Fibroblast of lung (primary cell): Measurements from ENCODE around the gene HRC. TPM values are rescaled to one million over a fixed set of nuclear protein-coding genes. Genes with fewer than 3 reads are reported as not detected.

Source experiments
- DNase-seq, 2 donors: peaks; one replicate each; pipeline versions ENCODE4 v3.0.0 to v3.0.0-alpha.2; 2010; ENCODE audit warnings: low read depth in 2 of 2
- H2AFZ ChIP-seq: 2 replicates; pipeline ENCODE4 v1.5.1; 2012; ENCODE audit warnings: low read length, control low read depth, inconsistent platforms
- H3K27ac ChIP-seq: 2 replicates; pipeline ENCODE4 v1.5.1; 2011; ENCODE audit warnings: low read length, control low read depth; ENCODE audit not compliant: insufficient read depth
- H3K27me3 ChIP-seq: 2 replicates; pipeline ENCODE4 v1.5.1; 2011; ENCODE audit warnings: mild to moderate bottlenecking, low read length; ENCODE audit not compliant: control insufficient read depth, insufficient read depth
- H3K36me3 ChIP-seq: 2 replicates; pipeline ENCODE4 v1.5.1; 2011; ENCODE audit warnings: low read length; ENCODE audit not compliant: control insufficient read depth, insufficient read depth
- H3K4me1 ChIP-seq: 2 replicates; pipeline ENCODE4 v1.5.1; 2011; ENCODE audit warnings: low read length; ENCODE audit not compliant: control insufficient read depth, insufficient read depth; ENCODE audit errors: extremely low read depth
- H3K4me2 ChIP-seq: 2 replicates; pipeline ENCODE4 v1.5.1; 2011; ENCODE audit warnings: low read length, control low read depth; ENCODE audit not compliant: insufficient read depth; ENCODE audit errors: extremely low read depth
- H3K4me3 ChIP-seq, 4 experiments: fragments of 200-600 bp in 1 of 4; sonication (generic) in 1 of 4; replicated peaks in 1 of 4; 2 replicates each; pipeline ENCODE4 v1.5.1; 2011 to 2016; ENCODE audit warnings: low read length in 4 of 4, low read depth in 3 of 4, mild to moderate bottlenecking in 3 of 4, control low read depth in 2 of 4, inconsistent platforms in 1 of 4, mixed read lengths in 1 of 4; ENCODE audit not compliant: insufficient read depth in 1 of 4; ENCODE audit errors: control extremely low read depth in 1 of 4
- H3K79me2 ChIP-seq: 2 replicates; pipeline ENCODE4 v1.5.1; 2012; ENCODE audit warnings: mild to moderate bottlenecking, low read length, inconsistent platforms; ENCODE audit not compliant: control insufficient read depth, insufficient read depth
- H3K9ac ChIP-seq: 2 replicates; pipeline ENCODE4 v1.5.1; 2011; ENCODE audit warnings: mild to moderate bottlenecking, low read length, control low read depth; ENCODE audit not compliant: insufficient read depth
- H3K9me3 ChIP-seq: 2 replicates; pipeline ENCODE4 v1.5.1; 2012; ENCODE audit warnings: low read depth, low read length; ENCODE audit not compliant: control insufficient read depth, insufficient read depth
- H4K20me1 ChIP-seq: 2 replicates; pipeline ENCODE4 v1.5.1; 2011; ENCODE audit warnings: low read length; ENCODE audit not compliant: control insufficient read depth, insufficient read depth; ENCODE audit errors: extremely low read depth
- CTCF ChIP-seq, 2 donors: IDR thresholded peaks in 1 of 2; conservative IDR thresholded peaks in 1 of 2; 1 replicate in 1 of 2; 2 replicates in 1 of 2; pipeline ENCODE4 v1.5.1; 2011 to 2012; ENCODE audit warnings: low read length in 2 of 2, control low read depth in 1 of 2, inconsistent platforms in 1 of 2, low read depth in 1 of 2, mild to moderate bottlenecking in 1 of 2
- EZH2 ChIP-seq: IDR thresholded peaks from 2 replicates; pipeline ENCODE4 v1.5.1; 2012; ENCODE audit warnings: low read length, control low read depth, mild to moderate bottlenecking; ENCODE audit errors: missing control alignments
- polyA plus RNA-seq, 2 donors: library from polyadenylated mRNA; depleted of rRNA in 1 of 2; stranded (reverse) in 1 of 2; unstranded in 1 of 2; fragments of >200 nt; gene quantifications; 2 replicates each; pipeline ENCODE4 v1.2.1, GENCODE V29; 2011 to 2012; ENCODE audit warnings: missing spikeins in 1 of 2
- total RNA-seq: library from RNA; depleted of rRNA; stranded (reverse); fragments of >200 nt; gene quantifications from 2 replicates; pipeline ENCODE4 v1.2.1, GENCODE V29; 2014

Gene HRC
- total and polyA plus RNA-seq, 2 donors (not counting 1 experiment from before 2014, with no cell fraction given): 0.16 TPM; not detected in 1

- H3K9ac ChIP-seq: no peak overlapping the region
- no peak overlapping the region for H3K27ac ChIP-seq
- no peaks in the 10 kb centered on the region for H3K4me1 ChIP-seq
- no peak for DNase-seq
- H3K79me2 ChIP-seq: no peaks in the 10 kb centered on the region
- no peaks in the 10 kb centered on the region for H3K9me3 ChIP-seq
- no peak overlapping the region for H3K4me3 ChIP-seq
- H4K20me1 ChIP-seq: no peaks in the 10 kb centered on the region
- no peak overlapping the region for H2AFZ ChIP-seq
- H3K36me3 ChIP-seq: peaks cover 8% of the 10 kb centered on the region
- TF ChIP-seq EZH2: no peak
- no peak for TF ChIP-seq CTCF (conservative IDR thresholded peaks at IDR 0.05 in 1 of 2, IDR thresholded peaks at IDR 0.05 in 1 of 2; ENCODE audit: low read depth in 1 of 2, low read length in 2 of 2)
- no peak overlapping the region for H3K4me2 ChIP-seq
- H3K27me3 ChIP-seq: no peaks in the 10 kb centered on the region
These were observed 45.2 kb upstream of the HRC start for GRCh38 chr19:49200238-49200862.

GRCh38 chr19:49196527-49197240 is 41.5 kb upstream of the HRC start:
- Histone ChIP-seq H3K79me2 (no peaks in the 10 kb centered on the region), H4K20me1 (no peaks in the 10 kb centered on the region), H2AFZ (no peak overlapping the region), H3K36me3 (peaks cover 6% of the 10 kb centered on the region), H3K9me3 (no peaks in the 10 kb centered on the region), H3K4me3 (no peak overlapping the region), H3K27me3 (no peaks in the 10 kb centered on the region), H3K4me1 (no peaks in the 10 kb centered on the region), H3K9ac (no peak overlapping the region), H3K4me2 (no peak overlapping the region), H3K27ac (no peak overlapping the region)
- TF ChIP-seq EZH2 (no peak), CTCF (conservative IDR thresholded peaks at IDR 0.05 in 1 of 2, IDR thresholded peaks at IDR 0.05 in 1 of 2; ENCODE audit: low read depth in 1 of 2, low read length in 2 of 2) (no peak)
- DNase-seq: peak in 1 of 2 donors; percentile 14

- no peak overlapping the region for H2AFZ ChIP-seq
- no peak for DNase-seq
- no peak overlapping the region for H3K4me3 ChIP-seq
- no peak overlapping the region for H3K4me2 ChIP-seq
- H3K27me3 ChIP-seq: no peaks in the 10 kb centered on the region
- TF ChIP-seq EZH2 (no peak), CTCF (conservative IDR thresholded peaks at IDR 0.05 in 1 of 2, IDR thresholded peaks at IDR 0.05 in 1 of 2; ENCODE audit: low read depth in 1 of 2, low read length in 2 of 2) (no peak)
- H3K79me2 ChIP-seq: no peaks in the 10 kb centered on the region
- H4K20me1 ChIP-seq: no peaks in the 10 kb centered on the region
- no peaks in the 10 kb centered on the region for H3K4me1 ChIP-seq
- no peaks in the 10 kb centered on the region for H3K36me3 ChIP-seq
- H3K27ac ChIP-seq: no peak overlapping the region
- no peak overlapping the region for H3K9ac ChIP-seq
- no peaks in the 10 kb centered on the region for H3K9me3 ChIP-seq
These were observed 39.2 kb upstream of the HRC start for GRCh38 chr19:49194408-49194807.
